GM12873 (cell line): Measurements from ENCODE around the gene ANKRD29.

Experiments
- CTCF ChIP-seq: IDR thresholded peaks from 2 replicates; pipeline ENCODE4 v1.5.1; 2012; ENCODE audit warnings: low read depth, mild to moderate bottlenecking, moderate library complexity, low read length, control low read depth; ENCODE audit not compliant: insufficient read depth; ENCODE audit errors: missing control alignments

Gene ANKRD29

GRCh38 chr18:23609390-23610023, 53.2 kb downstream of the ANKRD29 start:
- no peak for TF ChIP-seq CTCF

- no peak for TF ChIP-seq CTCF
These were observed 54.5 kb downstream of the ANKRD29 start for GRCh38 chr18:23608211-23608610.

- TF ChIP-seq CTCF: no peak
These were observed 56.8 kb downstream of the ANKRD29 start for GRCh38 chr18:23605941-23606340.

GRCh38 chr18:23599809-23600208, 62.9 kb downstream of the ANKRD29 start:
- TF ChIP-seq CTCF: no peak

GRCh38 chr18:23596183-23596582, 66.5 kb downstream of the ANKRD29 start:
- no peak for TF ChIP-seq CTCF

- no peak for TF ChIP-seq CTCF
These were observed 67.1 kb downstream of the ANKRD29 start for GRCh38 chr18:23595591-23595990.

- no peak for TF ChIP-seq CTCF
These were observed 69.0 kb downstream of the ANKRD29 start for GRCh38 chr18:23593720-23594119.
